Hepatocyte (in vitro differentiated cells): Measurements from ENCODE around the gene ENOX1. TPM values are rescaled to one million over a fixed set of nuclear protein-coding genes. Genes with fewer than 3 reads are reported as not detected.

Experiments
- DNase-seq: peaks from one replicate; pipeline ENCODE4 v3.0.0-alpha.2; 2016; ENCODE audit warnings: low spot score
- H2AFZ ChIP-seq: fragments of 200-600 bp; sonication (generic); 2 replicates; pipeline ENCODE4 v1.6.0; 2016; ENCODE audit warnings: antibody characterized with exemption, mild to moderate bottlenecking
- H3K27ac ChIP-seq: fragments of 200-600 bp; sonication (generic); 2 replicates; pipeline ENCODE4 v1.5.1; 2016; ENCODE audit warnings: mild to moderate bottlenecking
- H3K27me3 ChIP-seq: fragments of 200-600 bp; sonication (generic); 2 replicates; pipeline ENCODE4 v1.6.1; 2016
- H3K36me3 ChIP-seq: fragments of 200-600 bp; sonication (generic); replicated peaks from 2 replicates; pipeline ENCODE4 v1.5.1; 2016; ENCODE audit warnings: low read depth; ENCODE audit not compliant: insufficient read depth
- H3K4me1 ChIP-seq: fragments of 200-600 bp; sonication (generic); 2 replicates; pipeline ENCODE4 v1.5.1; 2016; ENCODE audit warnings: mild to moderate bottlenecking, moderate library complexity; ENCODE audit not compliant: insufficient read depth
- H3K4me2 ChIP-seq: fragments of 200-600 bp; sonication (generic); 2 replicates; pipeline ENCODE4 v1.6.0; 2016
- H3K4me3 ChIP-seq: fragments of 200-600 bp; sonication (generic); 2 replicates; pipeline ENCODE4 v1.5.1; 2016; ENCODE audit warnings: mild to moderate bottlenecking
- H3K79me2 ChIP-seq: fragments of 200-600 bp; sonication (generic); 2 replicates; pipeline ENCODE4 v1.6.0; 2017; ENCODE audit warnings: mild to moderate bottlenecking
- H3K9me2 ChIP-seq: fragments of 200-600 bp; sonication (generic); replicated peaks from 2 replicates; pipeline ENCODE4 v1.6.0; 2017; ENCODE audit warnings: mild to moderate bottlenecking; ENCODE audit not compliant: insufficient read depth
- H3K9me3 ChIP-seq: fragments of 200-600 bp; sonication (generic); 2 replicates; pipeline ENCODE4 v1.5.1; 2016; ENCODE audit warnings: low read depth, mild to moderate bottlenecking
- H4K20me1 ChIP-seq: fragments of 200-600 bp; sonication (generic); 2 replicates; pipeline ENCODE4 v1.6.0; 2016; ENCODE audit warnings: mild to moderate bottlenecking; ENCODE audit not compliant: insufficient read depth, poor library complexity, severe bottlenecking
- CTCF ChIP-seq: fragments of 200-600 bp; sonication (generic); IDR thresholded peaks from 2 replicates; pipeline ENCODE4 v1.5.1; 2016; ENCODE audit warnings: antibody characterized with exemption, mild to moderate bottlenecking; ENCODE audit not compliant: poor library complexity
- EZH2 ChIP-seq: fragments of 200-600 bp; sonication (generic); IDR thresholded peaks from 2 replicates; pipeline ENCODE4 v1.6.1; 2016; ENCODE audit warnings: antibody characterized with exemption, mild to moderate bottlenecking, borderline replicate concordance
- EZH2phosphoT487 ChIP-seq: fragments of 200-600 bp; sonication (generic); IDR thresholded peaks from one replicate; pipeline ENCODE4 v1.6.1; 2018; ENCODE audit warnings: antibody characterized with exemption, mild to moderate bottlenecking, low read depth, moderate library complexity; ENCODE audit not compliant: unreplicated experiment, severe bottlenecking
- WGBS: methylation state at CpG from one replicate; pipeline ENCODE4 v1.1.6; 2016; ENCODE audit warnings: low lambda C conversion rate; ENCODE audit errors: missing lambda C conversion rate; 5-methylcytosine and 5-hydroxymethylcytosine counted together
- polyA plus RNA-seq: library from polyadenylated mRNA; unstranded; fragments of >200 nt; fragmentation: Nextera tagmentation; extraction: Ambion mirVana; gene quantifications from 2 replicates; pipeline ENCODE4 v1.2.1, GENCODE V29; 2016
- total RNA-seq: library from RNA; depleted of rRNA; stranded (reverse); fragments of >200 nt; gene quantifications from 2 replicates; pipeline ENCODE4 v1.2.3, GENCODE V29; 2014

Gene ENOX1
- total and polyA plus RNA-seq, 2 experiments from 2014 or later: 2.4 to 4.0 TPM

- H3K4me3 ChIP-seq: no peak overlapping the region
- no peaks in the 10 kb centered on the region for H3K9me2 ChIP-seq
- no peaks in the 10 kb centered on the region for H3K79me2 ChIP-seq
- H3K9me3 ChIP-seq: no peaks in the 10 kb centered on the region
- no peak for TF ChIP-seq EZH2
- WGBS: 60% methylated on average over 3 of the region's 3 CpGs
- no peaks in the 10 kb centered on the region for H4K20me1 ChIP-seq
- no peaks in the 10 kb centered on the region for H3K36me3 ChIP-seq
- no peak overlapping the region for H3K27ac ChIP-seq
- no peak for DNase-seq
- H3K27me3 ChIP-seq: no peaks in the 10 kb centered on the region
- no peak overlapping the region for H3K4me2 ChIP-seq
- no peak overlapping the region for H2AFZ ChIP-seq
- H3K4me1 ChIP-seq: no peaks in the 10 kb centered on the region
These were observed 293.2 kb downstream of the ENOX1 start for GRCh38 chr13:43493496-43494000.

GRCh38 chr13:43492745-43493144 lies 294.0 kb downstream of the ENOX1 start:
- TF ChIP-seq CTCF (no peak), EZH2phosphoT487 (no peak), EZH2 (no peak)
- Histone ChIP-seq H2AFZ (no peak overlapping the region), H4K20me1 (no peaks in the 10 kb centered on the region), H3K9me3 (no peaks in the 10 kb centered on the region), H3K36me3 (no peaks in the 10 kb centered on the region), H3K79me2 (no peaks in the 10 kb centered on the region), H3K9me2 (no peaks in the 10 kb centered on the region), H3K27ac (no peak overlapping the region), H3K4me2 (no peak overlapping the region), H3K4me3 (no peak overlapping the region), H3K4me1 (no peaks in the 10 kb centered on the region), H3K27me3 (no peaks in the 10 kb centered on the region)
- no peak for DNase-seq

GRCh38 chr13:43492311-43492710 lies 294.5 kb downstream of the ENOX1 start:
- no peaks in the 10 kb centered on the region for H3K4me1 ChIP-seq
- H3K4me2 ChIP-seq: no peak overlapping the region
- no peaks in the 10 kb centered on the region for H3K27me3 ChIP-seq
- no peaks in the 10 kb centered on the region for H3K36me3 ChIP-seq
- TF ChIP-seq CTCF (no peak), EZH2phosphoT487 (no peak), EZH2 (no peak)
- no peaks in the 10 kb centered on the region for H3K9me2 ChIP-seq
- no peak overlapping the region for H2AFZ ChIP-seq
- no peak overlapping the region for H3K27ac ChIP-seq
- no peaks in the 10 kb centered on the region for H3K9me3 ChIP-seq
- H4K20me1 ChIP-seq: no peaks in the 10 kb centered on the region
- no peak overlapping the region for H3K4me3 ChIP-seq
- H3K79me2 ChIP-seq: no peaks in the 10 kb centered on the region
- no peak for DNase-seq
- 94% methylated on average over 2 of the region's 2 CpGs for WGBS

- Histone ChIP-seq H3K27ac (no peak overlapping the region), H3K9me3 (no peaks in the 10 kb centered on the region), H3K4me3 (no peak overlapping the region), H3K36me3 (no peaks in the 10 kb centered on the region), H2AFZ (no peak overlapping the region), H3K79me2 (no peaks in the 10 kb centered on the region), H3K9me2 (no peaks in the 10 kb centered on the region), H4K20me1 (no peaks in the 10 kb centered on the region), H3K4me1 (no peaks in the 10 kb centered on the region), H3K27me3 (no peaks in the 10 kb centered on the region), H3K4me2 (no peak overlapping the region)
- no peak for TF ChIP-seq EZH2
- TF ChIP-seq CTCF: no peak
- TF ChIP-seq EZH2phosphoT487: no peak
- WGBS: 33% methylated on average over 3 of the region's 3 CpGs
- peak; percentile 6 for DNase-seq
These were observed 297.5 kb downstream of the ENOX1 start for GRCh38 chr13:43489233-43489632.
